AG10803 (cell line): Measurements from ENCODE around the gene PDC.
A peak's percentile ranks its signal among the peaks of the same experiment; 100 is the strongest.

Experiments
- DNase-seq: peaks from one replicate; pipeline ENCODE4 v3.0.0; 2010; ENCODE audit warnings: low read depth
- H3K4me3 ChIP-seq: 2 replicates; pipeline ENCODE4 v1.5.1; 2011; ENCODE audit warnings: mild to moderate bottlenecking, low read length, control low read depth
- CTCF ChIP-seq: conservative IDR thresholded peaks from 2 replicates; pipeline ENCODE4 v1.5.1; 2011; ENCODE audit warnings: mild to moderate bottlenecking, low read length, control low read depth, inconsistent platforms

Gene PDC

GRCh38 chr1:186424539-186424938 lies 36.4 kb downstream of the PDC start:
- DNase-seq: no peak
- no peak for TF ChIP-seq CTCF
- no peak overlapping the region for H3K4me3 ChIP-seq

GRCh38 chr1:186421446-186421845 lies 39.5 kb downstream of the PDC start:
- no peak for TF ChIP-seq CTCF
- H3K4me3 ChIP-seq: no peak overlapping the region
- no peak for DNase-seq

- DNase-seq: peak; percentile 40
- H3K4me3 ChIP-seq: no peak overlapping the region
- TF ChIP-seq CTCF: no peak
Measured at GRCh38 chr1:186420923-186421322, 40.0 kb downstream of the PDC start.

GRCh38 chr1:186420311-186420710 lies 40.6 kb downstream of the PDC start:
- H3K4me3 ChIP-seq: no peak overlapping the region
- TF ChIP-seq CTCF: no peak
- DNase-seq: no peak

GRCh38 chr1:186418503-186418902 lies 42.4 kb downstream of the PDC start:
- no peak overlapping the region for H3K4me3 ChIP-seq
- no peak for DNase-seq
- no peak for TF ChIP-seq CTCF

- DNase-seq: no peak
- H3K4me3 ChIP-seq: no peak overlapping the region
- TF ChIP-seq CTCF: no peak
Measured at GRCh38 chr1:186413319-186413718, 47.6 kb downstream of the PDC start.

- TF ChIP-seq CTCF: no peak
- H3K4me3 ChIP-seq: no peak overlapping the region
- DNase-seq: peak; percentile 15
Measured at GRCh38 chr1:186409091-186409490, 51.8 kb downstream of the PDC start.
